Activated effector memory CD4-positive, alpha-beta T cell treated with Interleukin-2 at 50 U/mL for 16 hours (primary cell): Measurements from ENCODE around the gene CMSS1.
"Not testable (repeated sequence)": the region's sequence is repeated elsewhere in the genome, so short reads cannot be mapped to it uniquely, and the experiment has no call there.

Experiments
- DNase-seq: peaks from one replicate; pipeline ENCODE4 v3.0.0-alpha.2; 2020

CMSS1 gene

DNA sequence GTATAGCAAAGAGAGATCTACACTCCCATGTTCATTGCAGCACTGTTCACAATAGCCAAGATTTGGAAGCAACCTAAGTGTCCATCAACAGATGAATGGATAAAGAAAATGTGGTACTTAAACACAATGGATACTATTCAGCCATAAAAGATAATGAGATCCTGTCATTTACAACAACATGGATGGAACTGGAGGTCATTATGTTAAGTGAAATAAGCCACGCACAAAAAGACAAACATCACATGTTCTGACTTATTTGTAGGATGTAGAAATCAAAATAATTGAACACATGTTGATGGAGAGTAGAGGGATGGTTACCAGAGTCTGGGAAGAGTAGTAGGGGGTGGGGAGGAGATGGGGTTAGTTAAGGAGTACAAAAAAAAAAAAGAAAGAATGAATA is 278.6 kb downstream of the CMSS1 start:
- DNase-seq, result not testable (repeated sequence)

DNA sequence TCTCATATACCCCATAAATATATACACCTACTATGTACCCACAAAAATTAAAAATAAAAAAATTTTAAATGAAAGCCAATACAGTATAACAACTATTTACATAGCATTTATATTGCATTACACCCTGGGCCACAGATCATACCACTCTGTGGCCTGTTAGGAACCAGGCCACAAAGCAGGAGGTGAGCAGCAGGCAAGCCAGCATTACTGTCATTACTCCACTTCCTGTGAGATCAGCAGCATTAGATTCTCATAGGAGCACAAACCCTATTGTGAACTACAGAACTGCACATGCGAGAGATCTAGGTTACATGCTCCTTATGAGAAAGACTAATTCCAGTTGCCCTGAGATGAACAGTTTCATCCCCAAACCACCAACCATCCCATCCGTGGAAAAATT is 279.2 kb downstream of the CMSS1 start:
- DNase-seq, result no peak

DNA sequence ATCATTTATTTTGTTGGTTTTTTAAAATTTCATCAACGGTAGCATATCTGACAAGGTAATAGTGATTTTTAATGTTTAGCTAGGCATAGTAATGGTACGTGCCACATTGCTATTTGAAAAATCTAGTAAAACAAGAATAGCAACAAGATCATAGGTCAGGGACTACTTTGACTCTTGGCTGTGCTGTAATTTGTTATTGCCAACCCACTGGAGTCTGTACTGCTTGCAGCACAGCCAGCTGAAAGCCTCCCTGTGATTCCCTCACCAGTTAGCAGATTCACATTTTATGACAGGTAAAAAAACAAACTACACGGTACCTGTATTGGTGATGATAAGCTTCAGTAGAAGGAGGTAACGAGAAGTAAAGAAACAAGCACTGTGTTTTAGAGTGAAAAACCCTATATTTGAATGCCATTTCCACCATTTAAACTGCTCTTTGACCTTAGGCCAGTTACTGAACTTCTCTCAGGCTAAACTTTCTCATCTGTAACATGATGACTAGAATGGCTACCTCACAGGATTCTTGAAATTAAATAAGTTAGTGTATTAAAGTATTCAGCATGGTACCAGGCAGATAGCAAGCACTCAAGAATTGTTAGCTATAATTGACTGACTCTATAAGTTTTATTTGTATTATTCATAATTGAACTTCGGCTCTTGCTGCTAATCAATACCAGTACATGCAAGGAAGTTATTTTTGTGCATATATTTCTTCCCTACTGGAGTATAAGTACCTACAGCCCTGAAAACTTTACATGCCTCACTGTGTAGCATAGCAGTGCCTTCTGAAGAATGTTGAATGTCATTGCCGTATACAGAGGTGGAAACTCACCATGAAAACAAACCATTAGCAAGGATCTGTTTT is 280.5 kb downstream of the CMSS1 start:
- no peak for DNase-seq

DNA sequence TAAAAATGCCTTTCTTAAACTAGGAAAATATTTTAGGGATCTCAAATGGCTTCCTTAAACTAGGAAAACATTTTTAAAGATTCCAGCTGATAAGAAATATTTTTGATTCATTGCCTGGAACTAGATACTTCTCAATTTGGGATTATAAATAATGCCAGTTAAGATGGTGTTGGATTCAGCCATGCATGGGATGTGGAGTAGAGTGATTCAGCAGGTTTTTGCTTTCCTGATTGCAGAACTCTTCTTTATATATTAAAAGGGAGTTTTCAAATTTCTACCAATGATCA is 281.1 kb downstream of the CMSS1 start:
- no peak for DNase-seq

DNA sequence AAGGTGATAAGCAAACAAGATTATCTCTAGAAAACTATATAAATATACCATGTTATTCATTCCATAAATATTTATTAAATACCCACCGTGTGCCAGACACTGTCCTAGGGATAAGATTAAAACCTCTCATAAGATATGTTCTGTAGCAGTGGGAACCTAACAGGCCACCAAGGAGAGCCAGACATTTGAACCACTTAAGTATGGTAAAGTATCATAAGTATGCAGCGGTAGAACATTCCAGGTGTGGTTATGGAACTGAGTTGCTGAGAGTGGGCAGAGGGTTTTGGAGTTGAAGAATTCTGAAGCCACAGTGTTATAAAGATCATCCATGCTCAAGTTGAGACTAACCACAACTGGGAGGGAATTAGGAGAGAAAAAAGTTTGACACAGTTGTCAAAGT is 282.0 kb downstream of the CMSS1 start:
- DNase-seq, result no peak

DNA sequence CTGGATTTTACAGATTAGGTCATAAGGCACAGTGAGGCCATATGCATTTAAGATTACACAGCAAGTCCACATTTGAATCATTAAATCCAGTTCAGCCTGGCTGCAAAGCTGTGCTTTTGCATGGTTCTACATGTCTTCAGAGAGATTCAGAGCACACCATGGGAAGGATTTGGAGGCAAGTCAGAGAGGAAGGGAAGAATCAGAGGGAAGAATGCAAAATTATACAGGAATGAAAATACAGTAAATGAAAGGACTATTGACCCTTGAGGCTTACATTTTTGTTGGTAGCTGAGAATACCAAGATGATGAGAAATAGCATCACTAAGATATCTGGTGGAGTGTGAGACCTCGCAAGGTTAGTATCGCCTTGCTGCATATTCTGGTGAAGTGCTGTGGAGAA is 282.8 kb downstream of the CMSS1 start:
- DNase-seq, result no peak

DNA sequence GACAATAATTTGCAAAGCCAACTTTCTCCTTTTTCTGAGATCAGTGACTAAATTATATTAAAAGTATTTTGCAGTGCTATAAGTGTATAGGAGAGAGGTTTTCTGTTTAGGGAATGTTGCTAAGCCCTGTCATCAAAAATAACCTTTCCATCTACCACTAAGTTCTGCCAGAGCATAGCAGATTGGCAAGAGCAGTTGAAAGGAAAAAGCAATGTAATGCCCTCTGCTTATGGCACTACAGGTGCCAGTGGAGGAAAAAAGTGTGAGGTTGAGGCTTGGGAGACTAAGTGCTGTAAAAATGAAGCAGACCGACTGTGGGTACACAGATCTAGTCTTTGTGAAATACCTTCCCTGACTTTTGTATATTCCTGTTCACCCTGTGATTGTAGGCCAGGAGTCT is 285.1 kb downstream of the CMSS1 start:
- DNase-seq, result no peak

DNA sequence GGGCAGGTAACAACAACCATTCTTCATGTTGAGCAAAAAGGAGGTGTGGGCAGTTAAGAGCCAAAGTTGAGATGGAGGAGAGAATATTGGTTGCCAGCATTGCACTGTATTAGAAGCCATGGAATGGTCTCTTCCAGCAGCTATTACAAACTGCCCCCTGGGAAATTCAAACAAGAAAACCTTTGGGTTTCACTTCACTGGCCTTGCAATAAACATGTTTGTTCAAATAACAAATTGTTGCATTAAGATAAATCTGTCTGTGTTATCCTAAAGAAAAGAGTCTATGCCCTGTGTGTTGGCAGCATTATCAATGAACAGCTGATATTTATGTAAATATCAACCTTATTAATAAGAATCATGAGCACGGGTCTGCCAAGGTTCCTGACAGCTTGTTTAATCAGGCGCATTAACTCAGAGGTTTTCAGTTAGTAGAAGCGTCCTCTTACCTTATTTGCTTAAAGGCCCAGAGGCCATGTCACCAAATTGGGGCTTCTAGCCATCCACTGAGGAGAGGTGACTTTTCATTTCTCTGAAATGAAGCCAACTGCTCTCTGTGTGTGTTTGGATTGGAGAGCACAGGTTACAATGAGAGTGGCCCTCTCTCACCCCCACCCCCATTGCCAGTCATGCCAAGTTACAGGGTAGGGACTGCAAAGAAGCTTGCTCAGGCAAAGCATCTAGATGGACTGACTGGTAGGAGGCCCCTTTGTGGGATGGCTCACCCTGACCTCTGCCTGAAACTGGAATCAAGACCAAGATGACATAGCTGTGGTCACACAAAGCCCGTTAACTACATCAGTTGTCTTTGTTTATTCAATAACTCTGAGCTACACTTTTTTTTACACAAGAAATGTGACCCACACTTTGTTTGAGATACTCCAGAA is 286.1 kb downstream of the CMSS1 start:
- DNase-seq, result no peak

DNA sequence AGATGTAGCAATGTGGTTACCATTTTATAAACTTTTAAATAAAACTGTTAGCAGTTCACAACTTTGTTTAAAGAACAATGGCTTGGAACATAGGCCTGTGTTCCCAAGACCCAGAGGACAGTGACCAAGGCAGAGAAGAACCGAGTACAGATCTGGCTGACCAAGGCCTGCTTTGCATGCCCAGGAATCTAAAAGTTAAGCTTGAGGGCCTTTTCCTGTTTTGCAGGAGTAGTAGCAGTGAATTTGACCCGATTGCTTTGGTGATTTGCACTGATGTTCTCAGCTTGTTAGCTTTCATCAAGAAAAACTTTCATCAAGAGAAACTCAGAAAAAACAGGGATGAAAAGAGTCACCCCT is 286.8 kb downstream of the CMSS1 start:
- no peak for DNase-seq

DNA sequence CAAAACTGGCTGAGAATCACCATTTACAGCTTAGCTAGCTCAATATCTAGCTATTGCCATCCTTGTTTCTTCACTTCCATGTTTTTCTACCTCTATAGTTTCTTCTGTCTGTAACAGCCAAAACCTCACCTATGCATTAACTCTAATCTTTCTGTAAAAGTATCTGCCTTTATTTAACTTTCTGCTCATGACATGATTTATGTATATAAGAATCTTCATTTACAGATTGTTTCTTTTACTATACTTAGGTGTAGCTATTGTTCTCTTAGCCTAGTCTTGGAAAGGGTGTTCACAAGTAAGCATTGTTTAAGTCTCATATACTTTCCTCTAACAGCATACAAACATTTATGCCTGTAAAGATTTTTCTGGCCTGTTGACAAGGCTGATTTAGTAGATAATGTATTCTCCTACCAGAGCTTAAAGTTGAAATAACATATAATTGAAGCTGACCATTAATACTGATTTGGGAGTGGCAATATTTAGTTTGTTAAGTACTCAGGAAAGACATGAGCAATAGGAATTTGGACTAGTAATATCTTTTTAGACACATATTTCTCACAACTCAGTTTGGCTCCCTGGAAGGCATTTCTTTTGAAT is 287.3 kb downstream of the CMSS1 start:
- DNase-seq, result no peak

DNA sequence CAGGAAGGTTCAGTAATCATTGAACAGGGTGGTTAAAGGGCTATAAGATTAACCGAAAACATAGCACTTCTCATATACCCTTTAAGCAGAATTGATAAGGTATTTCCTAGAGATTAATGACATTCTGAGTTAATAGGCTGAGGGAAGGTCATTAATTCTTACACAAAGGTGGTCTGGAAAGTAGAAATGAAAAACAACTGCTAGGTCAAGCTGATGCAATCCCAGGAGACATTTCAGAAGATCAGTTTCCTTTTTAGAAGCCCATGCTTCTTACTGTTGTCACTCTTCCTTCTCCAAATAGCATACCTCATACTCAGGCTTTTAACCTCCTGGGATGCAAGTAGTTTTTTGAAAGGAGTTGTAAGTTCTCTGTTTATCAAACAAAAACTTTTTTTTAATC is 287.8 kb downstream of the CMSS1 start:
- DNase-seq, result no peak

DNA sequence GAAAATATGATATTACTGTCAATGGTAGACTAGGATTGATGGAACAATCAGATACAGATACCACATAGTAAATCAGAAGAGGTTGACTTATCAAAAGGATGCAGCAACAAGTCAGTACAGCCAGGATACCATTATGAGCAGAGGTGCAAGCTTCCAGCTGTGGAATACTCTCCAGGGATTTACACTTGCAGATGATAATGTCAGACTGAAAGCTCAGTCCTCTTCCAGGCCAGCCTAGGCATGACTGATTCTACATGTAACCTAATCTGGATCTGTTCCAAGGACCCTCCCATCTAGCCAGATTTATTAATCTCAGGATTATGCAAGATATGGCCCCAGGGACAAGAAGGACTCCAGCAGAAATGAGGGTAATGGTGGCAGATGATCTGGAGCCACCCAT is 288.4 kb downstream of the CMSS1 start:
- no peak for DNase-seq

DNA sequence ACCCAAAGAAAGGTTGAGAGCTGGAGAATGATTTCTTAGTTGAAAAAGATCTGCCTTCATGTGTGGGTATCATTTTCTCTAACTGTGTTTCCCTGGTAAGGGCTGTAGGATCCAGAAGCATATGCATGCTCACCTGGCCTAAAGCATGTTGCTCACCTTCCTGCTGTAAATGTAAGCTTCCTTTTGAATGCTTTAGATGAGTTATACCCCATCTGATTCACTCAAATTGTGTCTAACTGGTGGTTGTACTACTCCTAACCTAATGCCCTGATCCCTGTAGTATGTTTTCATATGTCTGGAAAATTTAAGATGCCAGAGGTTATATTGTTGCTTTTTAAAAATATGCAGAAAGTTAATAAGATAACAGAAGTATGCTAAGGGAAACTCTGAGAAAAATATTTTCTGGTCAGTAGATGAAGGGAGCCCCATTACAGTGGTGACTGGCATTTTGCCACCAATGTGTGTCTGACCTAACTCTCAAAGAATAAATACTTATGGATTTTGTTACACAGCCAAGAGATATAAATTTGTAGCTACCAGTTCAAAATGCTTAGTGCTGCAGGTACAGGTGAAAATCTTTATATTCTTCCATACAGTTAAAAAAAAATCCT is 289.0 kb downstream of the CMSS1 start:
- no peak for DNase-seq

DNA sequence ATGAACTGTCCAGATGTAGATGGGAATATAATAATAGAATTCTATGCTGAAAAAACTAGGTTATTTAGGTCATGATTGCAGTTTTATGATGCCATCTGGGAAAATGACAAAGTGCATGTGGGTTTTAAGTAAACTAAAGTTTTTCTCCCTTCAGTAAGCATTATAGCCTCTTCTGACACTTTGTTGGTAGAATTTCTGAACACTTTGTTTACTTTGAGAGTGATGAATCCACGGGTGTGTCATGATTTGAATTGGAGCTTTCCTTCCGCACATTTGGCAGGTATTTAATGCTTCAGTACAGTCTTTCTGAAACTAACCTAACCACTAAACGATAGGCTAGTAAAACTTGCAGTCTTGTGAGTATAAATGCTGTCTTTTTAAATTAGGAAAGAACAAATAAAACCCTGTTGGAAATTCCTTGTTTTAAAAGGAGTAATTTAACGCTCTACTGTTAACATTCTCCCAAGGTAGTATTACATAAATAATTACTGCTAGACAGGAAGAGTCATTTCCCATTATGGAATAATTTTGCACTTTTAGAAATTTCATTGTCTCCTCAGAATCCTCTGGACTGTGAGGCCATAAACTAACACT is 289.7 kb downstream of the CMSS1 start:
- no peak for DNase-seq

DNA sequence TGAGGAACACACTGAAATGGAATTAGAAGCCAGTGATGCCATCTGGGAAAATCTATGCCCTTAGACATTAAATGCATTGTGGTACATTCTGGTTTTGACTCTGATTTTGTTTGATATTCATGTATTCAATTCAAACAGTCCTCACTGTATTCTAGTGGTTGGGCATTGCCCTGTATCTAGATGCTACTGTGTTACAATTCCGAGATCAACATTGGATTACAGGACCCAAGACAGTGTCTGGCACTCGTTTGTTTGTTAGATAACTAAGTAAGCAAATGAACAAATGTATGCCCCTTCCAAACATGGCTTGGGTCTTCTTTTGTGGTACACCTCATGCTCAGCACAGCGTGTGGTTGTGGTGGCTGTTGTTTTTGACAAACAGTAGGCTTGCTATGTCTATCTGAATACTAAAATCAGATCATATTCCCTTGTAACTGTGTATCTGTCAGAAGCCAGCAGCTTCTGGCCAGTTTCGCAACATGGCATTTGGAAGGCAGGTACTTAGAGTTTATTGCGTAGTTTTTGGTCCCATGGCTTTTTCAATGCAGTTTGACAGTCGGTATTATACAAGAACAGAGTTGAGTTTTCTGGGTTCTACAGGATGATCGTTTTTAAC is 290.9 kb downstream of the CMSS1 start:
- DNase-seq, result no peak

DNA sequence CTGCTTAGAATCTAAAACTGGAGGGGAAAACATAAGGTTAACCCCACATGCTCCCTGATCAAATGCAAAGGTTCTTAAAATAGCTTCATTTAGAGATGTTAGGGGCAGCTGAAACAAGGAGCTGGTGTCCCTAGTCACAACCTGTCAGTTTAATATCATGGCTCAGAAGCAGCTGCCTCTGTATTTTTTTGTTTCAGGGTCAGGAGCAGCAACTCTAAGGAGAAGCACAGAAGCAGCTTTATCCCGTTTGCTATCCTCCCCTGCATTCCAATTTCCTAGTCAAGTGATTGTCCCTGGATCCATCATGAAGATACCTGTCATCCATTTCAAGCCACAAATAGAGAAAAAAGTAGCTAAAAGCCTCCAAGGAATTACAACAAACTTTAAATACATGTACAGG is 292.5 kb downstream of the CMSS1 start:
- DNase-seq, result no peak

DNA sequence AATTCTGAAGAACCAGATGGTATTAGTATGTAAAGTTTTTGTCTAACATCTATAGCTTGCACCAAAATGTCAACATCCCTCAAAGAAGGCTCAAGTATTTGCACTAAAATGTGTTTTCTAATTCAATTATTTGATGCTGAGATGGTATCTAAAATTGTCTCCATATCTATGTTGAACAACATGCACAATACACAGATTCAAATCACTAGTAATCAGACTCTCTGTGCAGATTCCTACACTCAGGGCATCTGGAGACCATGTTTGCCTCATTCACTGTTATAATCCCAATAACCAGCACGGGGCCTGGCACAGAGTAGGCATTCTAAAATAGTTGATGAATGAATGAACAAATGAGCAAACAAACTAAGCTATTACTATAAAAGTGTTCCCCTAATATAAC is 294.1 kb downstream of the CMSS1 start:
- DNase-seq, result no peak

DNA sequence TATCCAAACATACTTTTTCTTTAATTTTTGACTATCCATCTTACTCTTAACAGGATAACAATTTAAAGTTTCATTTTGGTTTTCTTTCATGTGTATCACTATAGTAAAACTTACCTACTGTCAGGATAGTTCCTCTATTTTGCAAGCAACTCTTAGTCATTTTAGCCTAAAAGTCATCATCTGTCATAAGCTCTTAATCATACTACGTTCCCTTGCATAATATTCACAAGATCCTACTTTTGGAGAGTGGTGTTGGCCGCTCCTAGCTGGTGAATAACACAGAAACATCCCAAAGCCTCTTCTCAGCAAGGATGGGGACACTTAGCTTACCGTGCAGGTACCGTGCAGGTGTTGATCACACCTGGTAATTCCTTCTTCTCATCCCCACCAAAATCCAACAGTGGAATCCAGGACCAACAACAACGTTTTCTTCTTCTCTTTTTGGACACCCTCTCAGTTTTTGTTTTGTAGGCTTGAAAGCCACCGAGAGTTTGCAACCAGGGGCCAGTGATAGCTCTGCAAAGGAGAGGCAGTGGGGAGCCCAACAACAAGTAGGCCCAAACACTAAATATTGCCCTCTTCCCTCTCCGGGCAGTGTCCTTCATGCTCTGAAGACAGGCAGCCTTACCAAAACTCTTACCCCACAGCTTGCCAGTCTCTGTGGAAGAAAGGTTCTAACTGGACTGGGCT is 296.2 kb downstream of the CMSS1 start:
- DNase-seq, result no peak

DNA sequence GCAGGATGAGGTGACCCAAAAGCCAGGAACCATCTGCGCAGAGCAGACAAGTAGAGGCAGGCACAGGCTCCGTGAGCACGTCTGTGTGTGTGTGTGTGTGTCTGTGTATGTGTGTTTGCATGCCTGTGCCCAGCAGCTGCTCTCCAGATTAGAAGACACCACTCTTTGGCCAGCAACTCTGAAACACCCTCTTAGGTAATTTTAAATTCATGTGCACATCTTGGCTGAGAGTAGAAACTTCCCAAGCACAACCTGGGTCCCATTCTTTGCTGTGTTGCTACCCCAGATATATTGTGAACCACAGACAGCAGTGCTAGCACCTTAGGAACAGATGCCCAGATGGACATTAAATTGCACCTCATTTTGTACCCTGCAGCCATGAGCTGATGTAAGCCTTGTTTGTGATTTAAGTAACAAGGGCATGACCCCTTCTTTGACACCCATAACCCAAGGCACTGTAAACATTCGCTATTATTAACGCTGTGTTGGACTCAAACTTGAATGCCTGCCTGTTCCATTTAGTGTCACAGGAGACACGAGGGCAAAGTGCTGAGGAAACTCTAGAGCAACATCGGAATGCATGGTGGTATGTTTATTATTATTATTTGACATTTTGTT is 296.9 kb downstream of the CMSS1 start, which contains the start of gene FILIP1L:
TSS of gene FILIP1L (minus strand) at position 89 of the 618 bp plus-strand sequence.
- no peak for DNase-seq

DNA sequence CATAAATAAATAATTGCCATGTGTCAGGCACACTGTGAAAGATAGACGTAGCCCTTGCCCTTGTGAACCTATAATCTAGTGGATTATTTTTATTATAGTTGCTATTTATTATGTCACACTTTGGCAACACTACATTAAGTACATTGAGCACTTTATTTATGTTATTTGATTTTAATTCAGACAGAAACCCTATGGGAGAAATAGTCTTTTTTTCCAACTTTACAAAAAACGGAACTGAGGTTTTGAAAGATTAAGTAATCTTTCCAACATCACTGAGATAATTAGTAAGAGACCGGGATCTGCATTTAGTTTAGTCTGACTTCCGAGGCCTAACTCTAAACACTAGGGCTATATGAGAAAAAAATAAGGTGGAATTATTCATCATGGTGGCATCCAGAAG is 299.4 kb downstream of the CMSS1 start:
- DNase-seq, result no peak

DNA sequence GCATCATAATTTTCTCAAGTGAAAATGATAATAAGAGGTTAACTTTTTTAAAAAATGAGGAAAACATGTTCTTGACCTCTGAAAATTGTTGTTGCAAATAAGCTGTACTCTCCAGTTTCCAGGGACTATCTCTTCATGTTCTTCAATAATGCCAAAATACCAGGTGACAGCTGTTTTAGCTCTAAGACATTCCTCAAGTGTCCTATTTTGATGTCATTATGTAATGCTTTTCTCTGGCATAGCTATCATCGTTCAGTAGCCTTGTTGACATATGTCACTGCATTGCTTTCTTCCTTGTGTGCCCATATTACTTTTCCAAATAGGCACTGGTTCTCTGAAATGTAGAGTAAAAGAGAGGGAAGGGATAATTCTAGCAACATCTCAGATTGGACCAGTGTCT is 302.4 kb downstream of the CMSS1 start:
- no peak for DNase-seq

DNA sequence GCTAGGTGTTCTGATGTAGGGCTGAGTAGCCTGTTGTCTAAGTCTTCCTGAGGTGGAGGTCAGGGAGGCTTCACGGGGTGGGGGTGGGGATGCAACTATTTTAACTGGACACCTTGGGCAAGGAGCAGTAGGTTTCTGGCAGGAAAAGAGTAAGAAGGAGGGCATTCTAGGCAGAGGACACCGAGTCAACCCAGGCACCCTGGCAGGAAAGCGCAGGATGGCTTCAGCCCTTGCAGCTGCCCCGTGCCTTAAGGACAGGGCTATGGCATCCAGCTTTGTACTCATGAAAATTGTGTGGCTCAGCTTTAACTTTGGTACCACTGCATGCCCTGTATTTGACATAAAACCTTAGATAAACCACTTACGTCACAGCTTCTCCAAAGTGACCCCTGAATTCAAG is 303.0 kb downstream of the CMSS1 start:
- no peak for DNase-seq
